Measurements from ENCODE around the gene ZNF300.
"Not testable (repeated sequence)": the region's sequence is repeated elsewhere in the genome, so short reads cannot be mapped to it uniquely, and the experiment has no call there.

ZNF300 gene

DNA sequence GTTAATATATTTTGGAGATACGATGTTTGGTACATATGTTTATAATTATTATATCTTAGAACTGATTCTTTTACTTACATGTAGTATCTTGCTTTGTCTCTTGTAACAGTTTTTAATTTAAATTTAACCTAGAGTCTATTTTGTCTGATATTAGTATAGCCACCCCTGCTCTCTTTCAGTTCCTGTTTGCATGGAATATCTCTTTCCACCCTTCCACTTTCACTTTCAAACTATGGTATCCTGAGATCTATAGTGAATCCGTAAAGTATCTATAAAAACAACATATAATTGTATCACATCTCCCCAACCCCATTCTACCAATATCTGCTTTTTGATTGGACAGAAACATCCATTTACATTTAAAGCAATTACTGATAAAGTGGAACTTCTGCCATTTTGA, 51.2 kb downstream of the ZNF300 start:
- DNase-seq (ENCODE audit: low read depth, low spot score), result no peak

GRCh38 chr5:150851039-150851438, 53.7 kb downstream of the ZNF300 start:
- H3K9me3 ChIP-seq (ENCODE audit: insufficient read depth, low read length), result no peaks in the 10 kb centered on the region
- no peaks in the 10 kb centered on the region for H3K27me3 ChIP-seq (ENCODE audit: insufficient read depth, insufficient read length)
- H3K36me3 ChIP-seq (ENCODE audit: insufficient read depth, insufficient read length, low read length), result no peaks in the 10 kb centered on the region
- DNase-seq (ENCODE audit: low read depth, low spot score), result no peak
- no peak overlapping the region for H3K4me3 ChIP-seq (ENCODE audit: insufficient read length, low read depth)
- H3K4me1 ChIP-seq (ENCODE audit: insufficient read depth, insufficient read length), result no peaks in the 10 kb centered on the region
- TF ChIP-seq SUZ12 (IDR thresholded peaks at IDR 0.05; ENCODE audit: extremely low read depth, insufficient read depth, insufficient read length), result no peak
- TF ChIP-seq ZNF274 (IDR thresholded peaks at IDR 0.05; ENCODE audit: low read depth, low read length), result no peak
- no peak for TF ChIP-seq YY1 (IDR thresholded peaks at IDR 0.05; ENCODE audit: insufficient read depth, insufficient read length)
- H3K9ac ChIP-seq (ENCODE audit: insufficient read length, low read depth), result no peak overlapping the region

More for the DNA sequence above, 51.2 kb downstream of the ZNF300 start:
- Histone ChIP-seq H3K9ac (ENCODE audit: insufficient read length, low read depth) (no peak overlapping the region), H3K27me3 (ENCODE audit: insufficient read depth, insufficient read length) (no peaks in the 10 kb centered on the region), H3K9me3 (ENCODE audit: insufficient read depth, low read length) (no peaks in the 10 kb centered on the region), H3K4me1 (ENCODE audit: insufficient read depth, insufficient read length) (no peaks in the 10 kb centered on the region), H3K4me3 (ENCODE audit: insufficient read length, low read depth) (no peak overlapping the region), H3K36me3 (ENCODE audit: insufficient read depth, insufficient read length, low read length) (no peaks in the 10 kb centered on the region)
- TF ChIP-seq ZNF274 (IDR thresholded peaks at IDR 0.05; ENCODE audit: low read depth, low read length) (no peak), YY1 (IDR thresholded peaks at IDR 0.05; ENCODE audit: insufficient read depth, insufficient read length) (no peak), SUZ12 (IDR thresholded peaks at IDR 0.05; ENCODE audit: extremely low read depth, insufficient read depth, insufficient read length) (no peak)

DNA sequence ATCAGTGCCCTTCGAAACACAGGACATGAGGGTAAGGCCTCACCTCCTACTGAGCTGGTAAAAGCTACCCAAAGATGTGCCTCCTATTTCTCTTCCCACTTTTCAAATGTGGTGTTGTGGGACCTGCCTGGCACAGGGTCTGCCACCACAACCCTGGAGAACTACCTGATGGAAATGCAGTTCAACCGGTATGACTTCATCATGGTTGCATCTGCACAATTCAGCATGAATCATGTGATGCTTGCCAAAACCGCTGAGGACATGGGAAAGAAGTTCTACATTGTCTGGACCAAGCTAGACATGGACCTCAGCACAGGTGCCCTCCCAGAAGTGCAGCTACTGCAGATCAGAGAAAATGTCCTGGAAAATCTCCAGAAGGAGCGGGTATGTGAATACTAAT, 56.5 kb downstream of the ZNF300 start:
- DNase-seq (ENCODE audit: low read depth, low spot score), result no peak
- no peak overlapping the region for H3K4me3 ChIP-seq (ENCODE audit: insufficient read length, low read depth)
- no peaks in the 10 kb centered on the region for H3K27me3 ChIP-seq (ENCODE audit: insufficient read depth, insufficient read length)
- H3K9ac ChIP-seq (ENCODE audit: insufficient read length, low read depth), result no peak overlapping the region
- no peaks in the 10 kb centered on the region; the same call in 1 of the 2 replicates for H3K9me3 ChIP-seq (ENCODE audit: insufficient read depth, low read length)
- no peak for TF ChIP-seq ZNF274 (IDR thresholded peaks at IDR 0.05; ENCODE audit: low read depth, low read length)
- TF ChIP-seq YY1 (IDR thresholded peaks at IDR 0.05; ENCODE audit: insufficient read depth, insufficient read length), result no peak
- TF ChIP-seq SUZ12 (IDR thresholded peaks at IDR 0.05; ENCODE audit: extremely low read depth, insufficient read depth, insufficient read length), result no peak
- H3K36me3 ChIP-seq (ENCODE audit: insufficient read depth, insufficient read length, low read length), result no peaks in the 10 kb centered on the region
- no peaks in the 10 kb centered on the region for H3K4me1 ChIP-seq (ENCODE audit: insufficient read depth, insufficient read length)

DNA sequence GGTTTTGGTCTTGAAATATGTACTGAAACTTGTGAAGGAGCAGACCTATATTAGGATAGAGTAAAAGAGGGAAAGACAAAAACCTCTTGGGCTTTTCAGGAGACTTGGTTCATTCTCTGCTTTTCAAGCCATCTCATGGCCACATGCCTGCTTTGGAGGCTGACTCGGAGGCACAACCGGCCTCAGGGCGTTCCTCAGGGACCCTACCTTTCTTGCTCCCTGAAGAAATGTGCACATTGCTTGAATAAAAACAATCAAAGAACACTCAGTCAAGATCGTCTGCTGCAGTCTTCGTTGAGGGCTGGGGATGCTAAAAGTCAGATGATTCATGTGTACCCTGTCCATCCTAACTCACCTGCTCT, 57.5 kb downstream of the ZNF300 start:
- H3K36me3 ChIP-seq (ENCODE audit: insufficient read depth, insufficient read length, low read length), result no peaks in the 10 kb centered on the region
- no peaks in the 10 kb centered on the region for H3K4me1 ChIP-seq (ENCODE audit: insufficient read depth, insufficient read length)
- H3K9me3 ChIP-seq (ENCODE audit: insufficient read depth, low read length), result no peaks in the 10 kb centered on the region; the same call in 1 of the 2 replicates
- H3K27me3 ChIP-seq (ENCODE audit: insufficient read depth, insufficient read length), result no peaks in the 10 kb centered on the region
- no peak for TF ChIP-seq ZNF274 (IDR thresholded peaks at IDR 0.05; ENCODE audit: low read depth, low read length)
- TF ChIP-seq SUZ12 (IDR thresholded peaks at IDR 0.05; ENCODE audit: extremely low read depth, insufficient read depth, insufficient read length), result no peak
- no peak for TF ChIP-seq YY1 (IDR thresholded peaks at IDR 0.05; ENCODE audit: insufficient read depth, insufficient read length)
- H3K4me3 ChIP-seq (ENCODE audit: insufficient read length, low read depth), result no peak overlapping the region
- H3K9ac ChIP-seq (ENCODE audit: insufficient read length, low read depth), result no peak overlapping the region
- DNase-seq (ENCODE audit: low read depth, low spot score), result no peak

- no peaks in the 10 kb centered on the region for H3K36me3 ChIP-seq (ENCODE audit: insufficient read depth, insufficient read length, low read length)
- H3K9me3 ChIP-seq (ENCODE audit: insufficient read depth, low read length), result no peaks in the 10 kb centered on the region; the same call in 1 of the 2 replicates
- peak; percentile 66 for DNase-seq (ENCODE audit: low read depth, low spot score)
- no peak overlapping the region for H3K4me3 ChIP-seq (ENCODE audit: insufficient read length, low read depth)
- no peak for TF ChIP-seq ZNF274 (IDR thresholded peaks at IDR 0.05; ENCODE audit: low read depth, low read length)
- no peak for TF ChIP-seq SUZ12 (IDR thresholded peaks at IDR 0.05; ENCODE audit: extremely low read depth, insufficient read depth, insufficient read length)
- TF ChIP-seq YY1 (IDR thresholded peaks at IDR 0.05; ENCODE audit: insufficient read depth, insufficient read length), result no peak
- H3K9ac ChIP-seq (ENCODE audit: insufficient read length, low read depth), result no peak overlapping the region
- H3K4me1 ChIP-seq (ENCODE audit: insufficient read depth, insufficient read length), result no peaks in the 10 kb centered on the region
- no peaks in the 10 kb centered on the region for H3K27me3 ChIP-seq (ENCODE audit: insufficient read depth, insufficient read length)
Observed at GRCh38 chr5:150846654-150847333, 58.0 kb downstream of the ZNF300 start.

GRCh38 chr5:150846308-150846653, 58.5 kb downstream of the ZNF300 start, which contains the start of gene IRGM:
Gene IRGM (plus strand): TSS chr5:150846521. CDS start chr5:150848124, 1,603 bp downstream.
- not testable (repeated sequence) for H3K36me3 ChIP-seq (ENCODE audit: insufficient read depth, insufficient read length, low read length); H3K4me1 ChIP-seq (ENCODE audit: insufficient read depth, insufficient read length); H3K9ac ChIP-seq (ENCODE audit: insufficient read length, low read depth); H3K9me3 ChIP-seq (ENCODE audit: insufficient read depth, low read length); H3K4me3 ChIP-seq (ENCODE audit: insufficient read length, low read depth); H3K27me3 ChIP-seq (ENCODE audit: insufficient read depth, insufficient read length); DNase-seq (ENCODE audit: low read depth, low spot score)

DNA sequence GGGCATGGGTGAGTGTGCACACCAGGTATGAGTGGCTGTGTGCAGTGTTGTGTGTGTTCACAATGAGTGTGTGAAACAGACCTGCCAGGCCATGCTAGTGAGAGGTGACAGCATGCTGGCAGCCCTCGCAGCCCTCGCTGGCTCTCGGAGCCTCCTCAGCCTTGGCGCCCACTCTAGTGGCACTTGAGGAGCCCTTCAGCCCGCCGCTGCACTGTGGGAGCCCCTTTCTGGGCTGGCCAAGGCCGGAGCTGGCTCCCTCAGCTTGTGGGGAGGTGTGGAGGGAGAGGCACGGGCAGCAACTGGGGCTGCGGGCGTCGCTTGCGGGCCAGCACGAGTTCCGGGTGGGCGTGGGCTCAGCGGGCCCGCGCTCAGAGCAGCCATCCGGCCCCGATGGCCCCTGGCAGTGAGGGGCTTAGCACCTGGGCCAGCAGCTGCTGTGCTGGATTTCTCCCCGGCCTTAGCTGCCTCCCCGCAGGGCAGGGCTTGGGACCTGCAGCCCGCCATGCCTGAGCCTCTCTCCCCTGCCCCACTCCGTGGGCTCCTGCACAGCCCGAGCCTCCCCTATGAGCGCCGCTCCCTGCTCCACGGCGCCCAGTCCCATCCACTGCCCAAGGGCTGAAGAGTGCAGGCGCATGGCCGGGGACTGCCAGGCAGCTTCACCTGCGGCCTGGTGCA, 59.5 kb downstream of the ZNF300 start:
- not testable (repeated sequence) for H3K27me3 ChIP-seq (ENCODE audit: insufficient read depth, insufficient read length); H3K36me3 ChIP-seq (ENCODE audit: insufficient read depth, insufficient read length, low read length); H3K4me3 ChIP-seq (ENCODE audit: insufficient read length, low read depth); H3K9ac ChIP-seq (ENCODE audit: insufficient read length, low read depth); DNase-seq (ENCODE audit: low read depth, low spot score); H3K9me3 ChIP-seq (ENCODE audit: insufficient read depth, low read length); H3K4me1 ChIP-seq (ENCODE audit: insufficient read depth, insufficient read length)
